HK-2 (cell line): ENCODE data around the gene RGS14.

ENCODE experiments used
- DNase-seq: peaks from one replicate; pipeline ENCODE4 v3.0.0-alpha.2; 2018; ENCODE audit not compliant: unreplicated experiment

The RGS14 gene

GRCh38 chr5:177378884-177379883 is 21.5 kb downstream of the RGS14 start:
- DNase-seq: peak; percentile 62

- DNase-seq: no peak
Observed at GRCh38 chr5:177380805-177381126, 23.0 kb downstream of the RGS14 start.

GRCh38 chr5:177382423-177383029 is 24.8 kb downstream of the RGS14 start:
- no peak for DNase-seq

GRCh38 chr5:177383181-177383580 is 25.5 kb downstream of the RGS14 start:
- DNase-seq: no peak

GRCh38 chr5:177384134-177384533 is 26.4 kb downstream of the RGS14 start, which contains the start of gene SLC34A1:
Gene SLC34A1, plus strand, starts transcription at chr5:177384434. Its CDS starts 1,308 bp downstream, at chr5:177385742.
- DNase-seq: no peak

GRCh38 chr5:177385720-177386119 is 28.0 kb downstream of the RGS14 start:
- no peak for DNase-seq

GRCh38 chr5:177386542-177386941 is 28.8 kb downstream of the RGS14 start:
- no peak for DNase-seq

- no peak for DNase-seq
Observed at GRCh38 chr5:177387405-177387804, 29.7 kb downstream of the RGS14 start.

GRCh38 chr5:177388521-177389052 is 30.9 kb downstream of the RGS14 start:
- no peak for DNase-seq

- peak; percentile 63 for DNase-seq
Observed at GRCh38 chr5:177389241-177390169, 31.8 kb downstream of the RGS14 start.

- peak; percentile 84 for DNase-seq
Observed at GRCh38 chr5:177390363-177391300, 32.9 kb downstream of the RGS14 start.

GRCh38 chr5:177392765-177393164 is 35.0 kb downstream of the RGS14 start:
- no peak for DNase-seq

- no peak for DNase-seq
Observed at GRCh38 chr5:177393206-177393765, 35.6 kb downstream of the RGS14 start.

- no peak for DNase-seq
Observed at GRCh38 chr5:177393990-177394389, 36.3 kb downstream of the RGS14 start.

- DNase-seq: no peak
Observed at GRCh38 chr5:177396078-177396477, 38.4 kb downstream of the RGS14 start.

GRCh38 chr5:177396807-177397206 is 39.1 kb downstream of the RGS14 start:
- DNase-seq: no peak

- no peak for DNase-seq
Observed at GRCh38 chr5:177397875-177398390, 40.2 kb downstream of the RGS14 start.

- DNase-seq: no peak
Observed at GRCh38 chr5:177399997-177400868, 42.5 kb downstream of the RGS14 start, which contains the start of gene PFN3. Gene PFN3, minus strand, starts transcription at chr5:177400661. Its CDS starts 85 bp downstream, at chr5:177400576.
